HG02840 (cell line): ENCODE results near the gene RNF5.
"Not testable (repeated sequence)": the region's sequence is repeated elsewhere in the genome, so short reads cannot be mapped to it uniquely, and the experiment has no call there.

Source experiments
- ATAC-seq: cut with Tn5 transposase; IDR thresholded peaks from one replicate; pipeline ENCODE4 v1.9.1; 2021; ENCODE audit warnings: mild to moderate bottlenecking, moderate library complexity, moderate number of reproducible peaks; ENCODE audit not compliant: unreplicated experiment, low FRiP score

The RNF5 gene

DNA sequence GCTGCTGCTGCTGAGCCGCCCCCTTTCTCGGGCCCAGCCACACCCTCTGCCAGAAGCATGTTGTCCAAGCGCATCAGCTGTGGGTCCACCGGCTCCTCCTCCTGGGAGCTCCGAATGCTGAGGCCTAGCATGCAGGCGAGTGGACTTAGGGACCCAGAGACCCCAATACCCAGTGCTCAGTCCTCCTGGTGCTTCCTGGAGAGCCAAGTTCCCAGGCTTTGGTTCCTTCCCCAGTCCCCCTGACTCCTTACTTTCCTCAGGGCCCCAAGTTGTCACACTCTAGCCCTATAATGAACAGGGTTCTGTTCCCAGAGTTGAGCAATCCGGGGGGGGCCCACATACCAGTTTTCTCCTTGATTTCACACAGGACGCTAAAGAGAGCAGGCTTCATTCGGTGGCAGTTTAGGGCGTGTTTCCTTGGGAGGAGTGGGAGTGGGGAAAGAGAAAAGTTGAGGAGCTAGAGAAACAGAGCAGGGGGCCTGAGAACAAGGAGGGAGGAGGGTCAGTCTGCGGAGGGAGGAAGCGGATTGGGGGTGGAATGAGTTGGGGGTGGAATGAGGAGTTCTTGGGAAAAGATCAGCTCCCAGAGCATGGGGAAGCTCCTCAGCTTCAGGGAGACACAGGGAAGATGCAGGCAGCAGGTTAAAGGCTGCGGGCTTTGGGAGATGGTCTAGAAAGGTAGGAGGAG, 10.3 kb downstream of the RNF5 start:
- ATAC-seq = no peak

DNA sequence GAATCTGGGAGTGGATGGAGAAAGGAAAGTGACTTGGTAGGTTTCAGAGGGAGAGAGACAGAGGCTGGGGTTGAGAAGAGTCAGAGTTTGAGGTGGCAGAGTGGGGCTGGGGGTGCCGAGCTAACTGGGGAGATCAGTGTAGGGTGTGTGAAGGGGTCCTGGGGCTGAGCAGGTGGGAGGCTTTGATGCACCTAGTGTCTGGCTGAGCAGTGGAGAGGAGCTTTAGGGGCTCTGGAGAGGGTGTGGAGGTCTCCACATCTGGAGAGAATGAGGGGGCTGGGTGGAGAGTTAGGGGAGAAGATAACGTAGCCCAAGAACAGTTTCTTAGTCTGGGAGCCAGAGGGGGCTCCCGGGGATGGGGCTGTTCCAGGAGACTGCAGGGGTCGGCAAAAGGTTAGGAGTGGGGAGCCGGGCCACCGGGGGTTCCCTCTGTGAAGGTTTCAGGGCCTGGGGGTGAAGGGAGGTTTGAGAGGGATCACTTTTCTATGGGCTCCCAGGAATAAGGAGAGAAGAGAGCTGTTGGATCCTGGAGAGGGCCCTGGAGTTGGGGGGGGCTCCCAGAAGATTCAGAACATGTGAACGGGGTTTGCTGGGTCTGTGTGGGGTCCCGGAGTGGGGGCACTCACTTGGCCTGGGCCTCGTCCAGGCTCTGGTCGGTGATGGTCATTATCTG, 11.0 kb downstream of the RNF5 start:
- no peak for ATAC-seq

DNA sequence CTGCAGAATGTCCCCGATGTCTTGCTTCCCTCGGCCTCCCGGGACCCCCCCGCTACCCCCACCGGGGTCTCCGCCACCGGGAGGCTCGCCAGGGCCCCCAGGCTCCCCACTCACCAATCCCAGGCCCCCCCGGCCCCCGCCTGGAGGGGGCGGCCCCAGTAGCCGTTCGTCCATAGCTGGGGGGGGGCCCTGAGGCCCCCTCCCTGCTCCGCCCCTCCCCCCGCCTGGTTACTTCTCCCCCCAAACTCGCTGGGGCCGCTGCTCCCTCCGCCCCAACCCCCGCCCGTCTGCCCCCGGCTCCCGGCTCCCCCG, 11.5 kb downstream of the RNF5 start:
- no peak for ATAC-seq

DNA sequence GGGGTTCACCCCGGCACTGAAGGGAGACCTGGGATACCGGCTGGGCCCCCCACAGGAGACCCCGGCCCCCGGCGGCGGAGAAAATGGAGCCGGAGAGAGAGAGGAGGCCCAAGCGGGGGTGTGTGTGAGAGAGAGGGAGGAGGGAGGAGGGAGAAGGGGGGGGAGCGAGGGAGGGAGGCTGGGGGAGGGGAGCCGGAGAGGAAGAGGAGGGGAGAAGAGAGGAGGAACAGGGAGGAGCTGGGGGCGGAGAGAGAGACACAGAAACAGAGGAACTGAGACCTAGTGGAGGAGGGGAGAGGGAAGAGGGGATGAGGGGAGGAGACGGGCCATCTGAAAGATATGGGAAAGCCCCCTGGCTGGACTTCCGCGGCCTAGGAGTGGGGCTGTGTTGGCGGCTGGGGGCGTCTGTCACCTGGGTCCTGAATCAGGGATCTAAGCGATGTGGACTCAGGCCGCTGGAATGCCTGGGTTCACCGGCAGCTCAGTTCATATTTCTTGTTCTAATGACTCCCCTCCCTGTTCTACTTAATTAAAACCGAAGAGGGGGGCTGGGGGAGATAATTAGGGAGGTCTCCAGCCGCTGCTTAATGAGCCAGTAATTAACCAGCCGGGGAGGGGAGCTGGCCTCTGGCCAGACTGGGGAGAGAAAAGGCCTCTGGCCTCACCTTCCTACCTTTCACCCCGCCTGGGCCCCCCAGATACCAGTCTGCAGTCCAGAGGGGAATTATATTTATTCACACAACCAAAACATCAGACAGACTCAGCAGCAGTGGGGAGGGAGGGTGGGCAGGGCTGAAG, 12.0 kb downstream of the RNF5 start, which contains the start of gene PBX2:
Gene PBX2 (minus strand): TSS at position 149 of the 798 bp plus-strand sequence. CDS start 287 bp downstream, outside the sequence.
- ATAC-seq = peak; percentile 46

DNA sequence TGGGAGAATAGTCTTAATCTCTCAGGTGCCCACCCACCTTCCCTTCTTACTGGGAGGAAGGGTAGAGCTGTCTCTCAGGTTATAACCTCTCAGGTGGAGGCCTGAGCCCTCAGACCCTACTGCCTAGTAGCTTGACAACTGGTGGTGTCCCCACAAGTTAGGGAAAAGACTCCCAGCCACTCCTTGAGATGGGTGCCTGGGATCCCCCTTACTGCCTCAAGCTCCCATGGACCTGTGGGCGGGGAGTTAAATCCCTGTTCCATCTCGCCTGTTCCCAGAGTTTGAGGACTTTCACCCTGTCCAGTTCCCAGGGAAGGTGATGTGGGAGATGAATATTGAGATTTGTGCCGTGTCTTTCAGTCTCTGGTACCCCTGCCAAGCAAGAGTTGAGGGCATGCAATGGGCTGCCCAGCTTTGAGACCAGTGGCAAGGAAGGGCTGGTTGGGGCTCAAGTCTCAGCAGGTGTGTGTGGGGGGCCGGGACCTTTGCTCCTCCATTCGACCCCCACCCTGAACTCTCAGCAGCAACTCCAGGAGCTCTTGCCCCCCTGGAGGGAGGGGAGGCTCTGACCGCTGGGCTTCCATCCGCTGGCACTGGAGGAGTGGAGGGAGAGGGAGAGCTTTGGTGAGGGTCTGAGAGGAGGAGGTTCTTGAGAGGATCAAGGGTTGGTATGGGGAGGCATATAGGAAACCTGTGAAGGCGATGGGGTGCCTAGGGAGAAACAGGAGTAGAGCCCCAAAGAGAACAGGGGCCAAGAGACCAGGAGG, 12.9 kb downstream of the RNF5 start:
- ATAC-seq = no peak

DNA sequence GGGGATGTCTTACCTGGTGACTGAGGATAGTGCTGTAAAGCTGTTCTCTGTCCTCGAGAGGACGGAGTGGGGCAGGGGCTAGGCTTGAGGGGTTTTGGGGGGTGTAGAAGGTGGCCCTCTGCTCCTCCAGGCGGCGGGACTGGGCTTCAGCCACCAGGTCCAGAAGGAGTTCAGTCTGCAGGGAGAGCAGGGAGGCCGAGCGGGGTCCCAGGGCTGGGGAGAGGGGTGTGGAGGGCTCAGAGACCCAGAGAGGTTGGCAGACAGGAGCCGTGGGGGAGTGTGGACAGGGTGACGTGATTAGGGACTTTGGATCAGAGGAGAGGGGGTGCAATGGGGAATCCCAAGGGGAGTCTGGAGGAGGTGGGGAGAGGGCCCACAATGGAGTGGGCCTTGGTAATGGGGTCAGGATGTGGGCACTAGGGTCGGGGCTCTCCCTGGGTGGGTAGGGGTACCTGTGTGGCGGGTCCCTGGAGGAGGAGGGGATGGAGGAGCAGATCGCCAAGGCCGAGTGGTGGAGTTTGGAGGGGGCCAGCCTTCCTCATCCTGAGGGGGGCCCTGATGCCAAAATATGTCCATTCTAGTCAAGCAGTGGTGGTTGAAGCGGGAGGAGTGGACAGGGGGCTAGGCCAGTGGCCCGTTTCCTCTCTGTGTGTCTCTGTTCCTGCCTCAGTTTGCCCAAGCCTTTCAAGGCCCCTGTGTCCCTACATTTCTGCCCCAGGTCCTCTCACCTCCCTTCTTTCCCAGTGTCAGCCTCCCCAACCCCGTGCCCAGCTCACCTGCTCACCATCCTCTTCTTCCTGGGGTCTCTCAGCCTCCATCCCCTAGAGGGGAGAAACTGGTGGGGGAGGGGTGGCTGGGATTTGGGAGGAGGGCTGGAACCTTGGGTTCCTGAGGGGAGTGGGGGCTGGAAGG, 13.7 kb downstream of the RNF5 start:
- ATAC-seq = no peak

DNA sequence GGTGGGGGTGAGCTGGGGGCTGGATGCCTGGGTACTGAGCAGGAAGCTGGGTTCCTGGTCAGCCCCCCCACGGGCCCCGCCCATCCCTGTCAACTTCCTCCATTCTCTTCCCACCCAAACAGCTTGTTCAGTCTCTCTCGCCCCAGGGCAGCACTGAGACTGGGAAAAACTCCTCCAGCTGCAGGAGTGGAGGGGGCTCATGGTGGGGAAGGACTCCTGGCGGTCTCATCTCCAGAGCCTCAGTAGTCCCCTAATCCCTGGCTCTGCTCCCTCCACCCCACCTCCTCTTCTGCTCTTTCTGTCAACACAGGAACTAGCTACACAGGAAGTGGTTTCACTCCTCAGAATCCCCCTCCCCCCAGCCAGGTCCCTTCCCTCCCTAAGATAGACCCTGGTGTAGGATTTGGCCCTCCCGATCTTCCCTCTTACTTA, 14.4 kb downstream of the RNF5 start, which contains the start of gene GPSM3:
Gene GPSM3 (minus strand): TSS at position 36 of the 432 bp plus-strand sequence. CDS start 130 bp downstream, outside the sequence.
- ATAC-seq = no peak

DNA sequence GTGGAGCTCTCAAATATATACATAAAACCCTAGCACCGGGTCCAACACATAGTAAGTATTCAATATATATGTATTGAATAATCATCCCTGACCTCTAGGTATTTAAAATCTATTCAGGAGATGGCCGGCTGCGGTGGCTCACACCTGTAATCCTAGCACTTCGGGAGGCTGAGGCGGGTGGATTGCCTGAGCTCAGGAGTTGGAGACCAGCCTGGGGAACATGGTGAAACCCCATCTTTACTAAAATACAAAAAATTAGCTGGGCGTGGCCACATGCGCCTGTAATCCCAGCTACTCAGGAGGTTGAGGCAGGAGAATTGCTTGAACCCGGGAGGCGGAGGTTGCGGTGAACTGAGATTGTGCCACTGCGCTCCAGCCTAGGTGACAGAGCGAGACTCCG, 14.9 kb downstream of the RNF5 start:
- ATAC-seq = not testable (repeated sequence)

DNA sequence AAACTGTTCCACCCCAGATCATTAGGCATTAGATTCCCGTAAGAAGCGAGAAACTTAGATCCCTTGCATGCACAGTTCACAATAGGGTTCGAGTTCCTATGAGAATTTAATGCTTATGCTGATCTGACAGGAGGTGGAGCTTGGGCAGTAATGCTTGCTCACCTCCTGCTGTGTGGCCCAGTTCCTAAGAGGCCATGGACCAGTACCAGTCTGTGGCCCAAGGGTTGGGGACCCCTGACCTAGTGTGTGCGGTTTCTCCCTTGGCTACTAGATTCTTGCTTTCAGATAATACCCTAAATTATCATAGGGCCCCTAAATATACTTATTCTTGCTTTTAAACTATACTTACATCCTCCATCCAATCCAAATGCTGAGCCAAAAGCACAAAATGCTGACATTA, 16.2 kb downstream of the RNF5 start:
- no peak for ATAC-seq

DNA sequence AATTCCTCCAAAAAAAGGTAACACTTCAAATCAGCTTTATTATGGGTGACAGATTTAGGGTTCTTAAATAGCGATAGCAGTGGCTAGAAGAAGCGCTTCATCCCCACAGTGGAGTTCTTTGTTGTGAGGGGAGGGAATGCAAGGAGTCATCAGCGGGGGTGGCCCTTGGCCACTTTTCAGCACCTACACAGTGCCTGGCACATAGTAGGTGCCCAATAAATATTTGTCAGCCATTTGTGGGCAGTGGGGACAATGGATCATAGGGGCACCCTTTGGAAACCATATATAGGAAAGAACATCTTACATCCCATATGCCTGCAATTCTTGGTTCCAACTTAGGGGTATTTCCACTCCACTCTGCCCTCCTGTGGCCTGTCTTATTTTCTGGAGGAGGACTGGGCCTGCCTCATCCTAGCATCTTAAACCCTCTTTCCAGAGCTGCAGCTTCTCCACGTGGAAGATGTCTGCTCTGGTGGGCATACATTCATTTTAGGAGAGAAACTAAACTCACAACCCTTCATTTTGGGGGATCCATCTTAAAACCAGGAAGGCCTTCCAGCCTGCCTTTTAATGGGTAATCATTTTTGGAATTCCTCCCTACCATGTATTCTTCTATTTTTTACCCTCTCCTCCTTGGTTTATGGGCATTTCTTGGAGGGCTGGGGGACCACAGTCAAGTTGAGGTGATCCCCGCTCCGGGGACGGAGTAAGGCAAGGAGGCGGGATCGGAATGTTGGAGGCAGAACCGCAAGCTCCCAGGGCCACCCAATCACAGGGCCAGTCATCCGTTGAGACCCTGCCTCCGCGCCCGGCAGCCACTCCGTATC, 16.8 kb downstream of the RNF5 start:
- ATAC-seq = no peak

DNA sequence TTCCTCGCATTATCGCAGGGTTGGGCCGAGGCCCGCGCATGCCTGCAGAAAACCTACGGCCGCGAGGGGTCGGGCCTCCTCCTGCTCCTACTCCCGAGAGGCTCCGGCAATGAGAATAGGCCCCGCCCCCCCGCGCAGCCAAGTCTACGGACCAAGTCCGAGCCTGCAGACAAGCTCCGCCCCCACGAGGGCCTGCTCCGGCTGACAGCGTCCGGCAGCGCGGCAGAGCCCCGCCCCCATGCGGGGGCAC, 17.4 kb downstream of the RNF5 start:
- peak; percentile 73 for ATAC-seq

DNA sequence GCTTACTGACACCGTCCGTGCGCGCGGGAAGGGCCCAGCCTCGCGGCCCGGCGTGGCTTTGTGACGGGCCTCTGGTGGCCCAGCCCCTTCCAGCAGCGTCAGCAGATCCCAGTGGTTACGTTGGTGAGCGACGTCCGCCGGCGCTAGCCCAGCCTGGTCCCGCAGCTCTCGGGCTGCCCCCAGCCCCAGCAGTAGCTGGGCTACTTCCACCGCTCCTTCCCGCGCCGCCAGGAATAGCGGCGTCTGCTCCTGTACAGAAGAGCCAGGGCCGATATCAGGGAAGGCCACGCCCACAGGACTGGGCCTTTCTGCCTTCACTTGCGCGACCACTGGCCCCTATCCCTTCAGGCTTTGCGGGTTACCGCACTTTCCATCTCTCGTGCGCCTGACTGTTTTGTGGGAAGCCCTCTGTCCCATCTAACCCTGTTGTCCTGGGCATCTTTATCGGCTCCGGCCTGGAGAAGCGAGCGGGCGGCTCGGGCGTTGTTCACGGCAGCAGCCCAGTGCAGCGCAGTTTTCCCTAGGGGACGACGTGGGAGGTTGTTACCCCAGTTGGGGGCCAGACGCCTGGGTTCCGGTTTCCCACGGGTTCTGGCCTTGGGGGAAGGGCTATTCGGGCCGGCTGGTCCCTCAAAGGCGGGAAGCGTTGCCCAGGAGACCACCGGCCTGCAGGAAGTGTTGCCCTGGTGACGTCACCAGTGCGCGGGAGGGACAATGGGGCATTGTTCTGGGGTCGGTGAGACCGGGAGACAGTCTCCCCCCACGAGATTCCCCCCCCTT, 17.9 kb downstream of the RNF5 start:
- peak; percentile 70 for ATAC-seq

DNA sequence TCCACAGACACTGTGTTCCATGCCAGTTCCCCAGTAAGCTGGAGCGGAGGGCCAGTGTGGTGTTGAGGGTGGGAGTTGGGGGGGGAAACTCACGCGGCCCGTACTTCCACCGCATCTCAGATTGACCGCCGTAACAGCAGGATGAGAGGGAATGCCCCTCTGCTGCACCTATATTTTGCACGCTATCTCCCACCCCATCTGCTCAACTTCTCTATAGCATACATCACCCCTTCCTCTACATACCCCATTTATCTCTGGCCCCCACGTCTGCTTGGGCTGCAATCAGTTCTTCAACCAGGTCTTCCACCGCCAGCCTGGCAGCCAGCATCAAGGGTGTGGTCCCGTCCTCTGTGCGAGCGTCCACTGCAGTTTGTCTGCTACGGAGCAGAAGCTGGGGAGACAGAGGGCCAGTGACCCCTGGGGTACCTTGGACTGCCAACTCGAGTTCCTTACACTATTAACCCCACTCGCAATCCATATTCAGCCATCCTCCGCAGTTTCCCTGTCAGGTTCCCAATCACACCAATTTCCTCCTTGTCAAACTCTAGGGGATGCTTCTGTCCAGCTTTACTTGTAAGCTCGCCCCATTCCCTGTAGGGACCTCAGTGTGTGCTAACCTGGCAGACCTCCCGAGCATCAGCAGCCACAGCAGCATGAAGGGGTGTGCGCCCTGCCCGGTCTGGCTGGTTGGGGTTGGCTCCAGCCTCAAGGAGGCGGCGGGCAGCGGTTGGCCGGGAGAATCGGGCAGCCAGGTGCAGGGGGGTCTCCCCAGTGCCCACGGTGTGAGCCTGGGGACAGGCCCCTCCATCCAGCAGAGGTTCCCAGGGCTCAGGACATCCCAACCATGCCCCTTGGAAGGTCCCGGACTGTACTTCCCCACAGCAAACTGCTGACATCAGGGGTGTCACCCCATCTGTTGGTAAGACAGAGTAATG, 18.7 kb downstream of the RNF5 start:
- no peak for ATAC-seq

DNA sequence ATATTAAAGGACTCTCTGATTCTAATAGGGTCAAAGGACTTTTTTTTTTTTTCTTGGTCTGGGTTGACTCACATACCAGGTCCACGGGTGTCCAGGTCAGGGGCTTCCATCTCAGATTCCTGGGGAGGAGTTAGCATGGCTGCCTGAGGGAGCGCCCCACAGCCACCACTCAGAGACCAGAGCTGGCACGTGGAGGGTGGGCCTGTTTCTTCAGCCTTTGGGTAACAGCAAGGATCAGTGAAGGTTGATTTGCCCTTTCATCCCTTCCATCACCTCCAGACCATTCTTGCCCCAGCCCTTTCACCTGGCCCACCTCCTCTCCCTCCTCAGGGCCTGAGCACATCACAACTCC, 20.1 kb downstream of the RNF5 start:
- no peak for ATAC-seq

DNA sequence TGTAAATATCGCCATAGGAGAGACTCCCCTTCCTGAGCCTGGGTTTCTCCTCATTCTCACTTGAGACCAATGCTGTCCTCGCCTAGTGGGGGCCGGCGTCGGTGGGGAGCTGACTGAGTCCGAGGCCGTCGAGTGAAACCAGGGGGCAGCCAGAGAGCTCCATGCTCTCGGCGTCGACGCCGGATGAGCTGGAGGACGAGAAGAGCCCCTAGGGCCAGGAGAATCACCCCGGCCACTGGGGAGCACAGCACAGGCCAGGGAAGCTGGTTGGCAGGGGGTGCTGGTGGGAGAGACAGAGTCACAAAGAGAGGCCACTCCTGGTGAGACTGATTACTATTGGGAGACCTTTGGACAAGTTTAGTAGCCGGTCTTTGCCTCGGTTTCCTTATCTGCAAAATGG, 20.7 kb downstream of the RNF5 start:
- no peak for ATAC-seq

DNA sequence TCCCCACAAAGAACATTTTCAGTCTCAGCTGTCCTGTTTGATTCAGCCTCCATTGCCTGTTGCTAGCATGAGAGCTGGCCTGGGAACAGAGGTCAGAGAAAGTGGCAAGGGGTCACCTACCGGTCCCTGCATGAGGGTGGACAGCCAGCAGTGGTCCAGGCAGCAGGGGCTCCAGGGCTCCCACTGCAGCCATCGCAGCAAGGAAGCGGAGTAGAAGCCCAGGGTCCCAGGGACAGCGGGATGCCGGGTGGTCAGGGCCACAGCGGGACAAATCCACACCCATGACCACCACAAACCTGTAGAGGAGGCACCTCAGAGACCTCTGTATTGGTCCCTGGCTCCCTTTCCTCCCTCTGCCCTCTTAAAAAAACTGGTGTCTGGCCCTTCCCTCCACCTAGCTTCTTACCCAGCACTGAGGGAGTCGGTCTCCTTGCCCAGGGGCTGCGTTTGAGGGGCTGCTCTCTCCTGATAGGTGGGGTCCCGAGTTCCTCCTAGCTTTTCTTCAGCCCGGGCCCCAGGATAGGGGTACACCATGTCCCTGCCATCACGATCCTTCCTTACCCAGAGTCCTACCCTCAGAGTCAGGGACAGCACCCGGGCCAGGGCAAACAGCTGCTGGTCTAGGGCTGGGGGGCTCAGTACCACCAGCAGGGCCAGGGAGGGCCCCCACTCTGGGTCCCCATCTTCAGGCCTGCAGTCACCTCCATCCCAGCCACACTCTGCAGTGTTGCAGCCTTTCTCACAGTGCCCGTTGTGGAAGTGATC, 22.7 kb downstream of the RNF5 start:
- ATAC-seq = no peak

DNA sequence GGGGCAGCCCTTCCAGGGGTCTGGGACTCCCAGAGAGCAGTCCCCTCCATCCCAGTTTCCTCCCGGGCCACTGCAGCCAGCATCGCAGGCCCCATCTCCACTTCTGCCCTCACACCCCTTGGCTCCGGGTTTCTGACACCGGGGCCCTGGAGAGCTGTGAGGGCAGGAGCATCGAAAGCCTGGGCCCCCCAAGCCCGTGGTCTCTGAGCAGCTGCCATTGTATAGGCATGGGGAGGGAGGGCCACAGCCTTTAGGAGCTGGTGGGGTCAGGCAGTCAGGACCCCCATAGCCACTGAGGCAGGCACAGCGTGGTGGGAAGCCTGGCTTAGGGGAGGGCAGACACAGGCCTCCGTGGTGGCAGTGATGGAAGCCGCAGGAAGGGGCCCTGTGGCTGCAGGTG, 24.0 kb downstream of the RNF5 start:
- no peak for ATAC-seq
